GM12878 (cell line): ENCODE data around the gene ZNF837. TPM values are rescaled to one million over a fixed set of nuclear protein-coding genes. Genes with fewer than 3 reads are reported as not detected.

Source experiments
- ATAC-seq: fragments of 200-7000 bp; cut with Tn5 transposase; 3 replicates; pipeline ENCODE4 v1.9.1; 2020; ENCODE audit warnings: mild to moderate bottlenecking, moderate library complexity
- BruUV-seq: library from RNA; stranded (reverse); fragments of 400-500 nt; replicated peaks from 2 replicates; lab custom pipeline; 2021; lab: Mats Ljungman, UMichigan
- CTCF ChIA-PET: fragments of 300-600 bp; sonication (Branson Sonifier 250); formaldehyde crosslinking; extraction: SDS; loops from one replicate; lab custom pipeline; 2021; ENCODE audit warnings: inconsistent platforms; lab: Yijun Ruan, JAX
- POLR2A ChIA-PET: fragments of 350-600 bp; formaldehyde crosslinking; extraction: SDS; loops from one replicate; lab custom pipeline; 2021; ENCODE audit warnings: inconsistent platforms; lab: Charles Lee
- RAD21 ChIA-PET: fragments of 300-600 bp; sonication (Branson Sonifier 250); formaldehyde crosslinking; loops from one replicate; lab custom pipeline; 2023; ENCODE audit warnings: antibody characterized with exemption; ENCODE audit not compliant: unreplicated experiment; lab: Charles Lee
- SMC1A ChIA-PET: fragments of 300-600 bp; sonication (Branson Sonifier 250); formaldehyde crosslinking; loops from one replicate; lab custom pipeline; 2023; ENCODE audit not compliant: unreplicated experiment, uncharacterized antibody; lab: Charles Lee
- DNase-seq: peaks from one replicate; pipeline ENCODE4 v3.0.0-alpha.2; 2011; ENCODE audit warnings: low read depth, low spot score
- FAIRE-seq: peaks from 3 replicates; lab custom pipeline; 2011; peaks lifted over from hg19 to GRCh38; lab: Jason Lieb, UNC
- H2AFZ ChIP-seq: 2 replicates; pipeline ENCODE4 v1.6.0; 2011; ENCODE audit warnings: low read depth, low read length, control low read depth; ENCODE audit not compliant: control insufficient read depth
- H3K27ac ChIP-seq: 2 replicates; pipeline ENCODE4 v1.5.1; 2011; ENCODE audit warnings: control low read depth; ENCODE audit not compliant: control insufficient read depth, insufficient read depth
- H3K27me3 ChIP-seq, 2 experiments: replicated peaks in 1 of 2; 2 replicates each; pipeline versions ENCODE4 v1.6.0 to v1.6.1; 2011; ENCODE audit warnings: low read length in 1 of 2; ENCODE audit not compliant: control insufficient read depth in 2 of 2, insufficient read depth in 2 of 2
- H3K36me3 ChIP-seq, 2 experiments: 2 replicates each; pipeline ENCODE4 v1.5.1; 2011; ENCODE audit warnings: low read length in 1 of 2; ENCODE audit not compliant: control insufficient read depth in 2 of 2, insufficient read depth in 2 of 2
- H3K4me1 ChIP-seq: 2 replicates; pipeline ENCODE4 v1.6.1; 2011; ENCODE audit warnings: mild to moderate bottlenecking, low read length, moderate library complexity, mixed read lengths; ENCODE audit not compliant: control insufficient read depth, insufficient read depth
- H3K4me2 ChIP-seq: 2 replicates; pipeline ENCODE4 v1.6.0; 2011; ENCODE audit warnings: control low read depth; ENCODE audit not compliant: control insufficient read depth, insufficient read depth
- H3K4me3 ChIP-seq: fragments of 200-600 bp; sonication (generic); 2 replicates; pipeline ENCODE4 v1.5.1; 2016
- H3K79me2 ChIP-seq: 2 replicates; pipeline ENCODE4 v1.6.0; 2011; ENCODE audit warnings: low read length; ENCODE audit not compliant: control insufficient read depth, insufficient read depth
- H3K9ac ChIP-seq: 2 replicates; pipeline ENCODE4 v1.8.0; 2011; ENCODE audit warnings: low read length, control low read depth, mixed read lengths; ENCODE audit not compliant: control insufficient read depth, insufficient read depth
- H3K9me3 ChIP-seq: replicated peaks from 3 replicates; pipeline ENCODE4 v1.5.1; 2011; ENCODE audit warnings: mild to moderate bottlenecking, low read length; ENCODE audit not compliant: control insufficient read depth, insufficient read depth
- H4K20me1 ChIP-seq: 2 replicates; pipeline ENCODE4 v1.6.0; 2011; ENCODE audit not compliant: control insufficient read depth, insufficient read depth
- CBX5 ChIP-seq: sonication (generic); IDR thresholded peaks from 2 replicates; pipeline ENCODE4 v1.6.1; 2016; ENCODE audit warnings: low read depth, moderate library complexity, mild to moderate bottlenecking, inconsistent platforms
- CEBPB ChIP-seq, 2 experiments: fragments of 150-350 bp in 1 of 2; IDR thresholded peaks; 2 replicates each; pipeline ENCODE4 v1.6.1; 2012 to 2014; ENCODE audit warnings: low read depth in 2 of 2, low read length in 2 of 2, borderline replicate concordance in 1 of 2, inconsistent platforms in 1 of 2
- EP300 ChIP-seq, 2 experiments: fragments of 150-350 bp in 1 of 2; IDR thresholded peaks; 2 replicates each; pipeline ENCODE4 v1.6.1; 2011 to 2012; ENCODE audit warnings: low read depth in 2 of 2, low read length in 2 of 2, borderline replicate concordance in 1 of 2, improper control_type of control experiment in 1 of 2, inconsistent platforms in 1 of 2; ENCODE audit not compliant: control insufficient read depth in 1 of 2
- ESRRA ChIP-seq: IDR thresholded peaks from 2 replicates; pipeline ENCODE4 v1.6.1; 2012; ENCODE audit warnings: mild to moderate bottlenecking, low read length, improper control_type of control experiment
- FOXM1 ChIP-seq: IDR thresholded peaks from 2 replicates; pipeline ENCODE4 v1.6.1; 2012; ENCODE audit warnings: low read depth, mild to moderate bottlenecking, inconsistent platforms, low read length, moderate library complexity
- MEF2B ChIP-seq: fragments of 450-650 bp; IDR thresholded peaks from 2 replicates; pipeline ENCODE4 v1.6.1; 2018; ENCODE audit warnings: mild to moderate bottlenecking, moderate library complexity; ENCODE audit not compliant: partially characterized antibody, poor library complexity, severe bottlenecking
- MTA2 ChIP-seq: fragments of 450-650 bp; IDR thresholded peaks from 2 replicates; pipeline ENCODE4 v1.6.1; 2016; ENCODE audit warnings: low read depth, mild to moderate bottlenecking, moderate library complexity
- MYC ChIP-seq: IDR thresholded peaks from 2 replicates; pipeline ENCODE4 v1.6.1; 2011; ENCODE audit warnings: mild to moderate bottlenecking, low read length, moderate library complexity, inconsistent platforms; ENCODE audit not compliant: insufficient read depth, insufficient replicate concordance, insufficient read length, severe bottlenecking
- TCF12 ChIP-seq: IDR thresholded peaks from 2 replicates; pipeline ENCODE4 v1.6.1; 2011; ENCODE audit warnings: low read depth, mild to moderate bottlenecking, low read length
- TCF3 ChIP-seq: IDR thresholded peaks from 2 replicates; pipeline ENCODE4 v1.6.1; 2012; ENCODE audit warnings: low read depth, mild to moderate bottlenecking, low read length, borderline replicate concordance; ENCODE audit not compliant: insufficient read depth
- YBX1 ChIP-seq: fragments of 450-650 bp; IDR thresholded peaks from 2 replicates; pipeline ENCODE4 v1.6.1; 2016; ENCODE audit warnings: antibody characterized with exemption
- WGBS: methylation state at CpG from one replicate; pipeline ENCODE4 v1.1.6; 2016; ENCODE audit warnings: low lambda C conversion rate; ENCODE audit not compliant: insufficient replicate concordance, insufficient coverage; ENCODE audit errors: missing lambda C conversion rate; 5-methylcytosine and 5-hydroxymethylcytosine counted together
- in situ Hi-C: fragments of 300-500 bp; cut with MboI; formaldehyde crosslinking; loops from 9 replicates; pipeline ENCODE4 v1.14.3; 2018; ENCODE audit warnings: mixed read lengths
- intact Hi-C: fragments of 100-400 bp; cut with micrococcal nuclease; formaldehyde crosslinking; loops from one replicate; pipeline ENCODE4 v1.14.2; 2022; ENCODE audit not compliant: unreplicated experiment
- polyA plus RNA-seq, 11 experiments: library from polyadenylated mRNA; depleted of rRNA in 4 of 11; unstranded in 6 of 11; stranded (reverse) in 5 of 11; fragments of >200 nt; fragmentation: Nextera tagmentation in 4 of 11; fragmentation: Illumina TruSeq in 1 of 11; extraction: Ambion mirVana in 4 of 11; extraction: Trizol in 1 of 11; gene quantifications; 1 replicate in 1 of 11; 2 replicates in 10 of 11; pipeline versions ENCODE4 v1.2.1 to v1.2.3, GENCODE V29; 2011 to 2016; ENCODE audit warnings: inconsistent platforms in 2 of 11, missing spikeins in 2 of 11, low read depth in 1 of 11
- total RNA-seq, 4 experiments: library from RNA; depleted of rRNA in 3 of 4; stranded (reverse); fragments of >200 nt in 3 of 4; fragmentation: Illumina TruSeq in 1 of 4; extraction: Trizol in 1 of 4; gene quantifications; 2 replicates each; pipeline versions ENCODE4 v1.2.1 to v1.2.3, GENCODE V29; 2013 to 2021
- TF ChIP-seq, protein P1 (sequence below): IDR thresholded peaks from 2 replicates; pipeline ENCODE4 v1.6.1; 2011; ENCODE audit warnings: borderline replicate concordance, low read depth, mild to moderate bottlenecking, moderate library complexity, low read length; ENCODE audit not compliant: insufficient read depth, poor library complexity, severe bottlenecking
- TF ChIP-seq, protein P2 (sequence below): IDR thresholded peaks from 2 replicates; pipeline ENCODE4 v1.6.1; 2011; ENCODE audit warnings: low read depth, low read length, improper control_type of control experiment, borderline replicate concordance

ZNF837 gene
- total and polyA plus RNA-seq, 10 of the 15 experiments (the other 5 are each of a cell fraction or from before 2014, with no cell fraction given) = 0.07 to 2.9 (median 2.0) TPM; not detected in 2

DNA sequence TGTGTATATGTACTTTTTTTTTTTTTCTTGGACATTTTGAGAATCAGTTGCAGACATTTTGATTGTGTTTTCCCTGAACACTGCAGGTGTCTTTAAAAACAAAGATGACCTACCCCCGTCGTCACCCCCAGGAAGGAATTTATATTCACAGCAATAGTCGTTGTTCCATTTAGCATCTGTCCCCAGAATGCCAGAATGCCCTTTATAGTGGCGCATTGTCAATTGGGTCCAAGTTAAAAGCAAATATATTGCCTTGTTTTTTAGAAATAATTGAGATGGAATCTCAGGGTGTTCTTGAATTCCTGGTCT lies 12.8 kb upstream of the ZNF837 start:
- peaks cover 13 to 26% of the 10 kb centered on the region in 2 experiments for H3K36me3 ChIP-seq
- ATAC-seq (no peak), DNase-seq (no peak), FAIRE-seq (no peak)
- WGBS = 25% methylated on average over 4 of the region's 4 CpGs
- H3K9ac ChIP-seq = no peak overlapping the region
- intact Hi-C loops (no loop called here), in situ Hi-C loops (no loop called here)
- TF ChIP-seq EP300 (IDR thresholded peaks at IDR 0.05; ENCODE audit: borderline replicate concordance in 1 of 2, control insufficient read depth in 1 of 2, low read depth in 2 of 2, low read length in 2 of 2) = no peak
- TF ChIP-seq MYC = no peak
- no peak for TF ChIP-seq CBX5
- TF ChIP-seq YBX1 = no peak
- TF ChIP-seq CEBPB (IDR thresholded peaks at IDR 0.05; ENCODE audit: borderline replicate concordance in 1 of 2, low read depth in 2 of 2, low read length in 2 of 2) = no peak
- TF ChIP-seq FOXM1 = no peak
- no peak for TF ChIP-seq TCF12
- no peak for TF ChIP-seq ESRRA
- TF ChIP-seq, protein P1, sequence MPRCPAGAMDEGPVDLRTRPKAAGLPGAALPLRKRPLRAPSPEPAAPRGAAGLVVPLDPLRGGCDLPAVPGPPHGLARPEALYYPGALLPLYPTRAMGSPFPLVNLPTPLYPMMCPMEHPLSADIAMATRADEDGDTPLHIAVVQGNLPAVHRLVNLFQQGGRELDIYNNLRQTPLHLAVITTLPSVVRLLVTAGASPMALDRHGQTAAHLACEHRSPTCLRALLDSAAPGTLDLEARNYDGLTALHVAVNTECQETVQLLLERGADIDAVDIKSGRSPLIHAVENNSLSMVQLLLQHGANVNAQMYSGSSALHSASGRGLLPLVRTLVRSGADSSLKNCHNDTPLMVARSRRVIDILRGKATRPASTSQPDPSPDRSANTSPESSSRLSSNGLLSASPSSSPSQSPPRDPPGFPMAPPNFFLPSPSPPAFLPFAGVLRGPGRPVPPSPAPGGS = no peak
- no peak for TF ChIP-seq MEF2B
- no peak for TF ChIP-seq MTA2
- TF ChIP-seq, protein P2, sequence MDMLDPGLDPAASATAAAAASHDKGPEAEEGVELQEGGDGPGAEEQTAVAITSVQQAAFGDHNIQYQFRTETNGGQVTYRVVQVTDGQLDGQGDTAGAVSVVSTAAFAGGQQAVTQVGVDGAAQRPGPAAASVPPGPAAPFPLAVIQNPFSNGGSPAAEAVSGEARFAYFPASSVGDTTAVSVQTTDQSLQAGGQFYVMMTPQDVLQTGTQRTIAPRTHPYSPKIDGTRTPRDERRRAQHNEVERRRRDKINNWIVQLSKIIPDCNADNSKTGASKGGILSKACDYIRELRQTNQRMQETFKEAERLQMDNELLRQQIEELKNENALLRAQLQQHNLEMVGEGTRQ = no peak
- no peak for TF ChIP-seq TCF3
- SMC1A ChIA-PET = no interaction called here
- H4K20me1 ChIP-seq = peaks cover 6% of the 10 kb centered on the region
- no TSS peak for BruUV-seq
- CTCF ChIA-PET = no interaction called here
- H3K4me3 ChIP-seq = no peak overlapping the region
- no peak overlapping the region for H2AFZ ChIP-seq
- H3K27ac ChIP-seq = no peak overlapping the region
- POLR2A ChIA-PET = no interaction called here
- RAD21 ChIA-PET = no interaction called here
- H3K4me1 ChIP-seq = no peaks in the 10 kb centered on the region
- H3K4me2 ChIP-seq = no peak overlapping the region
- no peaks in the 10 kb centered on the region for H3K27me3 ChIP-seq
- H3K79me2 ChIP-seq = peaks cover 17% of the 10 kb centered on the region
- no peaks in the 10 kb centered on the region for H3K9me3 ChIP-seq
